HG03342 (cell line): ENCODE results near the gene PLEKHG1.

Experiments
- ATAC-seq: cut with Tn5 transposase; IDR thresholded peaks from one replicate; pipeline ENCODE4 v1.9.1; 2021; ENCODE audit warnings: mild to moderate bottlenecking, moderate library complexity; ENCODE audit not compliant: unreplicated experiment

PLEKHG1 gene

GRCh38 chr6:150588888-150589499 is 10.7 kb upstream of the PLEKHG1 start:
- ATAC-seq = no peak

GRCh38 chr6:150589852-150590251 is 9.8 kb upstream of the PLEKHG1 start:
- ATAC-seq = no peak

GRCh38 chr6:150590446-150590845 is 9.2 kb upstream of the PLEKHG1 start:
- no peak for ATAC-seq

DNA sequence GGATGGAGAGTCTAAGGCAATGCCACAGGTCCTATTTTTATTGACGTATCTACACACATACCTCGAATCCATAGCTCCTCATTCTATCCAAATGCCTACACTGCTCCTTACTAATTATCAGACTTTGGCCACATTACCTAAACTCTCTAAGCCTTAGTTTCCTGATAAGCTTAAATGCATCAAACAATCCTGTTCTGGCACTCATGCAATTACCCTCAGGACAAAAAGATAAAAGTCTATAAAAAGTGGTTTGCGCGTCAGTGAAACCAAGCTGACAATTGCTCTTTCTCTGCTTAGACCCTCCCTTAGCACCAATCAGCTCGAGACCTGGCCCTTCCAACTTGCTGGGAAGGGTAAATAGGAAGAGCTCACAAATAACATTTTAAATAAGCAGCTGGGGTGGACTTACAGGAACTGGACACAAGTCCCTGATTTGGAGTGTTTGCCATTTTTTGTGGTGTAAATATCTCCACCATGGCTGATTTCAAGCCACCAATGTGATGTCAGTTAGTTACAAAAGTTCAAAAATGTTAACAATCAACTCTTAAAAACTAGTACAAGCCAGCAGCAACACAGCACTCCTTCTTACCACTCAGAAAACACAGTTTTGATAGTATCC is 7.2 kb upstream of the PLEKHG1 start:
- no peak for ATAC-seq

DNA sequence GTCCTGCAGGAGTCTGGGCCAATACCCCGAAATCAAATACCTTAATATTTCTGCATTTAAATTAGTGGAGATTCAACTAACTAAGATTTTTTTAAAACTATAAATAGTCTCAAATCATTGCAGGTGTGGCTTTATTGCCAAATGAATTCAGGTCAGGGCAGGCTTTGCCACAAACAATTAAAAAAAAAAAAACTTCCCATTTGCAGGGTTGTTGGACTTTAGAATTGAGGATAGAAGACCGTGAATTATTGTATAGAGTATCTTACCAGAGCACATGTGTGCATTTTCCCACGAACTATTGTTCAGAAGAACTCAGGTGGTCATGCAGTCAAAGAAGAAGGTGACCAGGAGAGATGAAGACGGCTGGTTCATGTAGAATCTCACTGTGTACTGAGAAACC is 6.6 kb upstream of the PLEKHG1 start:
- no peak for ATAC-seq

DNA sequence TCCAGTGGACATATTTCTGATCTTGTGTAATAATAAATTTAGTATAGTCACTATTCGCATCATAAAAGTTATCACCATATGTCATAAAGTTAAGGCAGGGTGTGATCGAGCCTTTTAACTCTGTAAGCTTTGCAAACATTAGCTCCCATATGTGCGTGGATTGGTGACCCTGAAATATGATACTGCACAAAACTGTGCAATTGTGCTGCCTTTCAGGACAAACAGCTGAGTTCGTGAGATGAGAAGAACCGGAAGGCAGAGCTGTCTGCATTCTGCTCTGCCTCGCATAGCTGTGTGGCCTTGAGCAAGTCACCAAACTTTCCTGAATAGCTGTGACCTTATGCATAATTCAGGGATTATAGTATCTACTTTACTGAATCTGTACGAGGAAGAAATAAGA is 3.2 kb upstream of the PLEKHG1 start:
- ATAC-seq = no peak

- ATAC-seq = no peak
Observed at GRCh38 chr6:150598401-150598800, 1.3 kb upstream of the PLEKHG1 start.

- no peak for ATAC-seq
Observed at GRCh38 chr6:150598858-150599198, 857 bp upstream of the PLEKHG1 start.

DNA sequence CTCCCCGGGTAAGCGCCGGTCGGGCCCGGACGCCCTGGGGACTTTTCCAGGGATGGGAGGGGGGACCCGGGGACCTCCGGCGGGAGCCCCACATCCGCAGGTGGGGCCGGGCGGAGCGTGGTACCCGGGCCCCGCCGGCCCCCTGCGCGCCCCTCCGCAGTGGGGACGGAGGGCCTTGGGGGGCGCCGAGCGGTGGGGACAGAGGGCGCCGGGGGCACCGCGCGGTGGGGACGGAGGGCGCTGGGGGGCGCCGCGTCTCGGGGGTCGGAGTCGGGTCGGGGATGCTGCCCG is 270 bp downstream of the PLEKHG1 start:
- ATAC-seq = peak; percentile 10

GRCh38 chr6:150600301-150601017 is 774 bp downstream of the PLEKHG1 start:
- peak; percentile 74 for ATAC-seq

DNA sequence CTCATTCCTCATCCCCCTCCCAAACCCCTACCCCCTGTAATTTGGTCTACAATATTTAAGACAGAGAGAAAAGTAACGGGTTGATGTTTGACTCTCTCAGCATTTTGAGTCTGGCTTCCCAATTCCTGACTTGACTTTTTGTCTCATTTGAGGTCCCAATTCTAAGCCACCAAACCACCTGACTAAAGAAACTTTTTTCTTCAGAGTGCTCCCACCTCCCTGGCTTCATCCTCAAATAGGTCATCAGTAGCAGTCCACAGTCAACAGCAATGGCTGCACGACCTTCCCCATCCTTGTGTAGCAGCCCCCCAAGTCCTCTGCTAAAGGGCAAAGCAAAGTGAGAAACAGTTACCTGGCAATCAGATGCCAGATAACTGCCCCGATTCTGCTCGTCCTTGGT is 1.8 kb downstream of the PLEKHG1 start:
- no peak for ATAC-seq

- no peak for ATAC-seq
Observed at GRCh38 chr6:150603176-150603575, 3.5 kb downstream of the PLEKHG1 start.

DNA sequence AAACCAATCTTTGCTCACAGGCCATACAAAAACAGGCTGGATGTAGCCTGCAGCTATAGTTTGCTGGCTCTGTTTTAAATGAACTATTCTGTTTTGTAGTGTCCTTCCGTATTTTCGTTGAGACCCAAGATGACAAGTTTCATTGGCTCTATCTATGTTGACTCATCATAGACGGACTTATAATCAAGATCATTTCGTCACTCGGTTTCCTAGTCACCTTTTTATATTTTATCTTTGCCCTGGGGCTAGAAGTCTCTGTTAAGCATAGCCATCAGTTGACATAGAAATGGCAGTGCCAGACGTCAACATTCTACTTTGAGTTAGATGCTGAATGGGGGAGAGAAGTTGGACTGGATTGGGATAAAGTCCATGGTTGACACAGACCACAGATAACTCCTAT is 4.8 kb downstream of the PLEKHG1 start:
- no peak for ATAC-seq

- no peak for ATAC-seq
Observed at GRCh38 chr6:150605333-150605732, 5.6 kb downstream of the PLEKHG1 start.

GRCh38 chr6:150606168-150606591 is 6.5 kb downstream of the PLEKHG1 start:
- no peak for ATAC-seq

DNA sequence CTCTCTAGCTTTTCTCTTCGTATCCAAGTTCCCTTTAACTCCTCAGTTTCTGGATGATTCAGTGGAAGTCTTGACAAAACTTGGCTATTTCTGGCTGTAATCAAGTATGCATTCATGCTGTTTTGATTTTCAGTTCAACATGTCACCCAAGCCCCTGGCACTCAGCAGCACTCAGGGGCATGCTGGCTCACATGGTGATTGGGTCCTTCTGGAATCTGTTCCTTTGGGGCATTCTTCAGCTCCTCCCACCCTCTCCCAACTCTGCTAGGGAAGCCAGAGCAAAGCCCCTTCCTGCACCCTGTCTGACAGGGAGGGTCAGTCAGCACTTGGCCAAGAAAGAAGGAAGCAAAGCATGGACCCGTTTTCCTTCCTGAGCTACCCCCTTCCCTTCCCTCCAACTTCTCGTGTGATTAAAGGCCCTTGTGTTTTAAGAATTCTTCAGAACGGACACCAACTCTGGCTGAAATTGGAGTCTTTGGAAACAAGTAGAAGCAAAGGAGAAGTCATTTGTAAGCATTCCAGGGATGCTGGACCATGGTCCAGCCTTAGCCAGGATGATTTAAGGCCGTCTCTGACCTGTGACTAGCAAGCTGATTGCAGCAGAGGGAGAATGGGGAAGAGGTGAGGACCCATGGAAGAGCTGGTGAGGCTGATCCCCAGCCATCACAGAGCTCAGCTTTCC is 7.1 kb downstream of the PLEKHG1 start:
- ATAC-seq = no peak

DNA sequence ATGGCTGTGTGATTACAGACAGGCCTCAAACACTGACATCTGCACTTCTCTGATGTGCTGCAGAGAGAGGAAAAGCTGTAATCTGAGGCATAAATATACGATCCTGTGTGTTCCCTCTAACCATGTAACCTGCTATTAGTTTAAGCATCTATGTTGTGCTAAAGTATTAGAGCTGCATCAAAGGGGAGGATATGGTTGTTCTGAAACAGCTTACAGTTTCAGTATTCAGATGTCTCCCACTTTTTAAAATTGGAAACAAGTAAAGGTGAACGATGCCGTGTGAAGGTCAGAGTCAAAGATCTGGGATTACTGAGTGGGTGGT is 7.6 kb downstream of the PLEKHG1 start:
- no peak for ATAC-seq

- no peak for ATAC-seq
Observed at GRCh38 chr6:150610584-150610983, 10.9 kb downstream of the PLEKHG1 start.

DNA sequence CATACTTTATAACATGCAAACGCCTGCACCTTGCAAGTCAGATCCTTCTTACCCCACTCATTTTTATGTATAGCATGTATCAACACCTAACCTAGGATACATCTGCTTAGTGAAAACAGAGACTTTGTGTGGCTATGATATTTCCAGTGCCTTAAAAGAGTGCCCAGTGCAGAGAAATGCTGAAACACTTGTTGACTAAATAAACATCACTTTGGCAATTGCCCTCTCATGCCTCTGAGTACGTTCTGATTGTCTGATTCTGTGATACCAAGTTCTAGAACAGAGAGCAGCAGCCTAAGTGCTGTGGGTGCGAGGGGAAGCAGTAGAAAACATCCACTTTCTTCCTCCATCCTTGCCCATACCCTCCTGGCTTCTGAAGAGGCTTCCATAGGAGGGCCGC is 13.6 kb downstream of the PLEKHG1 start:
- ATAC-seq = no peak

GRCh38 chr6:150615967-150616366 is 16.3 kb downstream of the PLEKHG1 start:
- no peak for ATAC-seq

DNA sequence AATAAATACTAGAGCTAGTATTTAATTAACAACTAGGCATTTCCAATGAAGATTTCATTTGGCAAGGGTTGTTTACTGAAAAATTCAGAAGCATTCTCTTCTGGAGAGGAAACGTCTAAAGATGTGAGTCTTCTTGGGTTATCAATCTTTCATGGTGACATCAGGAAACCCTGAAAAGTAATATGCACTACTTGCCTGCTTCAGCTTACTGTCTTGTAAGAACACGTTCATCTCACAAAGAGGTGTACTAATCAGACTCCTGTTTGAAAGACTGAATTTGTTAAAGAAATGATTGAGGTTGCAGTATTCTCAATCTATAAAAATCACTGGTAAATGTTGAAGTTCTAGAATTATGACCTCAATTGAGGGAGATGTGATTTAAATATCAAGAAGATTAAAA is 16.9 kb downstream of the PLEKHG1 start:
- no peak for ATAC-seq

DNA sequence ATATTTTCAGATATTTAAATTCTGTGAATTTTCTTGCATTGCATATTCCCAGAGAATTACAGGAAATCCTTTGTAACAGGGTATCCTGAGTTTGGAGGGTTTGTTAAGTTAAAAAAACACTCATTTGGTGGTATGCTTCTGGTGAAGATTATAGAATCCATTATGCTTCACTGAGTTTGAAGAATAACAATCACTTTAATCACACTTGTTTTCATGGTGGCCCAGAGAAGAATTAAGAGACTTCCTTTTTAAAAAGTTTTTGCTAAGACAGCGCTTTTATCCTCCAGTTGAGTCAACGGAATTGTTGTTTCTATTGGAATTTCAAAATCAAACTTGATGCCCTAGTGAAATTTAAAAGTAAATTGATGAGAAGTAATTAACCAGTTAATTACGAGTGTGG is 17.4 kb downstream of the PLEKHG1 start:
- ATAC-seq = no peak
